GM12878 (cell line): ENCODE results near the gene C2orf80. TPM values are rescaled to one million over a fixed set of nuclear protein-coding genes. Genes with fewer than 3 reads are reported as not detected.

Experiments used
- ATAC-seq: fragments of 200-7000 bp; cut with Tn5 transposase; 3 replicates; pipeline ENCODE4 v1.9.1; 2020; ENCODE audit warnings: mild to moderate bottlenecking, moderate library complexity
- BruUV-seq: library from RNA; stranded (reverse); fragments of 400-500 nt; replicated peaks from 2 replicates; lab custom pipeline; 2021; lab: Mats Ljungman, UMichigan
- CTCF ChIA-PET: fragments of 300-600 bp; sonication (Branson Sonifier 250); formaldehyde crosslinking; extraction: SDS; loops from one replicate; lab custom pipeline; 2021; ENCODE audit warnings: inconsistent platforms; lab: Yijun Ruan, JAX
- POLR2A ChIA-PET: fragments of 350-600 bp; formaldehyde crosslinking; extraction: SDS; loops from one replicate; lab custom pipeline; 2021; ENCODE audit warnings: inconsistent platforms; lab: Charles Lee
- RAD21 ChIA-PET: fragments of 300-600 bp; sonication (Branson Sonifier 250); formaldehyde crosslinking; loops from one replicate; lab custom pipeline; 2023; ENCODE audit warnings: antibody characterized with exemption; ENCODE audit not compliant: unreplicated experiment; lab: Charles Lee
- SMC1A ChIA-PET: fragments of 300-600 bp; sonication (Branson Sonifier 250); formaldehyde crosslinking; loops from one replicate; lab custom pipeline; 2023; ENCODE audit not compliant: unreplicated experiment, uncharacterized antibody; lab: Charles Lee
- DNase-seq: peaks from one replicate; pipeline ENCODE4 v3.0.0-alpha.2; 2011; ENCODE audit warnings: low read depth, low spot score
- FAIRE-seq: peaks from 3 replicates; lab custom pipeline; 2011; peaks lifted over from hg19 to GRCh38; lab: Jason Lieb, UNC
- H2AFZ ChIP-seq: 2 replicates; pipeline ENCODE4 v1.6.0; 2011; ENCODE audit warnings: low read depth, low read length, control low read depth; ENCODE audit not compliant: control insufficient read depth
- H3K27ac ChIP-seq: 2 replicates; pipeline ENCODE4 v1.5.1; 2011; ENCODE audit warnings: control low read depth; ENCODE audit not compliant: control insufficient read depth, insufficient read depth
- H3K27me3 ChIP-seq, 2 experiments: replicated peaks in 1 of 2; 2 replicates each; pipeline versions ENCODE4 v1.6.0 to v1.6.1; 2011; ENCODE audit warnings: low read length in 1 of 2; ENCODE audit not compliant: control insufficient read depth in 2 of 2, insufficient read depth in 2 of 2
- H3K36me3 ChIP-seq, 2 experiments: 2 replicates each; pipeline ENCODE4 v1.5.1; 2011; ENCODE audit warnings: low read length in 1 of 2; ENCODE audit not compliant: control insufficient read depth in 2 of 2, insufficient read depth in 2 of 2
- H3K4me1 ChIP-seq: 2 replicates; pipeline ENCODE4 v1.6.1; 2011; ENCODE audit warnings: mild to moderate bottlenecking, low read length, moderate library complexity, mixed read lengths; ENCODE audit not compliant: control insufficient read depth, insufficient read depth
- H3K4me2 ChIP-seq: 2 replicates; pipeline ENCODE4 v1.6.0; 2011; ENCODE audit warnings: control low read depth; ENCODE audit not compliant: control insufficient read depth, insufficient read depth
- H3K4me3 ChIP-seq: fragments of 200-600 bp; sonication (generic); 2 replicates; pipeline ENCODE4 v1.5.1; 2016
- H3K79me2 ChIP-seq: 2 replicates; pipeline ENCODE4 v1.6.0; 2011; ENCODE audit warnings: low read length; ENCODE audit not compliant: control insufficient read depth, insufficient read depth
- H3K9ac ChIP-seq: 2 replicates; pipeline ENCODE4 v1.8.0; 2011; ENCODE audit warnings: low read length, control low read depth, mixed read lengths; ENCODE audit not compliant: control insufficient read depth, insufficient read depth
- H3K9me3 ChIP-seq: replicated peaks from 3 replicates; pipeline ENCODE4 v1.5.1; 2011; ENCODE audit warnings: mild to moderate bottlenecking, low read length; ENCODE audit not compliant: control insufficient read depth, insufficient read depth
- H4K20me1 ChIP-seq: 2 replicates; pipeline ENCODE4 v1.6.0; 2011; ENCODE audit not compliant: control insufficient read depth, insufficient read depth
- ATF7 ChIP-seq: fragments of 450-650 bp; IDR thresholded peaks from 2 replicates; pipeline ENCODE4 v1.6.1; 2016; ENCODE audit warnings: low read depth, mild to moderate bottlenecking
- BMI1 ChIP-seq: fragments of 450-650 bp; IDR thresholded peaks from 2 replicates; pipeline ENCODE4 v1.6.1; 2016; ENCODE audit warnings: mild to moderate bottlenecking, moderate library complexity, borderline replicate concordance
- CHD4 ChIP-seq: fragments of 200-600 bp; sonication (generic); IDR thresholded peaks from 2 replicates; pipeline ENCODE4 v1.6.1; 2016; ENCODE audit warnings: mild to moderate bottlenecking
- GABPA ChIP-seq: IDR thresholded peaks from 2 replicates; pipeline ENCODE4 v1.6.1; 2014; ENCODE audit warnings: antibody characterized with exemption, low read depth, mild to moderate bottlenecking, inconsistent platforms
- JUND ChIP-seq: IDR thresholded peaks from 2 replicates; pipeline ENCODE4 v1.6.1; 2012; ENCODE audit warnings: low read depth, mild to moderate bottlenecking, low read length, improper control_type of control experiment, moderate library complexity
- MEF2A ChIP-seq: IDR thresholded peaks from 2 replicates; pipeline ENCODE4 v1.6.1; 2011; ENCODE audit warnings: low read depth, mild to moderate bottlenecking, low read length, moderate library complexity; ENCODE audit not compliant: insufficient read depth
- NFYB ChIP-seq: IDR thresholded peaks from 2 replicates; pipeline ENCODE4 v1.6.1; 2011; ENCODE audit warnings: low read depth, mild to moderate bottlenecking, low read length, improper control_type of control experiment, moderate library complexity; ENCODE audit not compliant: insufficient read depth
- RB1 ChIP-seq: fragments of 450-650 bp; formaldehyde crosslinking; IDR thresholded peaks from 2 replicates; pipeline ENCODE4 v1.6.1; 2017; ENCODE audit warnings: mild to moderate bottlenecking, borderline replicate concordance
- SMARCA5 ChIP-seq: fragments of 450-650 bp; IDR thresholded peaks from 2 replicates; pipeline ENCODE4 v1.6.1; 2017; ENCODE audit warnings: mild to moderate bottlenecking
- SMC3 ChIP-seq: IDR thresholded peaks from 2 replicates; pipeline ENCODE4 v1.6.1; 2011; ENCODE audit warnings: low read length, improper control_type of control experiment, borderline replicate concordance
- SRF ChIP-seq, 2 experiments: IDR thresholded peaks; 2 replicates each; pipeline ENCODE4 v1.6.1; 2011; ENCODE audit warnings: low read depth in 2 of 2, low read length in 2 of 2, mild to moderate bottlenecking in 1 of 2, moderate library complexity in 1 of 2
- WGBS: methylation state at CpG from one replicate; pipeline ENCODE4 v1.1.6; 2016; ENCODE audit warnings: low lambda C conversion rate; ENCODE audit not compliant: insufficient replicate concordance, insufficient coverage; ENCODE audit errors: missing lambda C conversion rate; 5-methylcytosine and 5-hydroxymethylcytosine counted together
- in situ Hi-C: fragments of 300-500 bp; cut with MboI; formaldehyde crosslinking; loops from 9 replicates; pipeline ENCODE4 v1.14.3; 2018; ENCODE audit warnings: mixed read lengths
- intact Hi-C: fragments of 100-400 bp; cut with micrococcal nuclease; formaldehyde crosslinking; loops from one replicate; pipeline ENCODE4 v1.14.2; 2022; ENCODE audit not compliant: unreplicated experiment
- polyA plus RNA-seq, 11 experiments: library from polyadenylated mRNA; depleted of rRNA in 4 of 11; unstranded in 6 of 11; stranded (reverse) in 5 of 11; fragments of >200 nt; fragmentation: Nextera tagmentation in 4 of 11; fragmentation: Illumina TruSeq in 1 of 11; extraction: Ambion mirVana in 4 of 11; extraction: Trizol in 1 of 11; gene quantifications; 1 replicate in 1 of 11; 2 replicates in 10 of 11; pipeline versions ENCODE4 v1.2.1 to v1.2.3, GENCODE V29; 2011 to 2016; ENCODE audit warnings: inconsistent platforms in 2 of 11, missing spikeins in 2 of 11, low read depth in 1 of 11
- total RNA-seq, 4 experiments: library from RNA; depleted of rRNA in 3 of 4; stranded (reverse); fragments of >200 nt in 3 of 4; fragmentation: Illumina TruSeq in 1 of 4; extraction: Trizol in 1 of 4; gene quantifications; 2 replicates each; pipeline versions ENCODE4 v1.2.1 to v1.2.3, GENCODE V29; 2013 to 2021
- TF ChIP-seq, protein P1 (sequence below): IDR thresholded peaks from 2 replicates; pipeline ENCODE4 v1.6.1; 2011; ENCODE audit warnings: borderline replicate concordance, low read depth, mild to moderate bottlenecking, moderate library complexity, low read length; ENCODE audit not compliant: insufficient read depth, poor library complexity, severe bottlenecking
- TF ChIP-seq, protein P2 (sequence below): IDR thresholded peaks from 2 replicates; pipeline ENCODE4 v1.6.1; 2011; ENCODE audit warnings: borderline replicate concordance, low read depth, mild to moderate bottlenecking, moderate library complexity, mixed read lengths, low read length; ENCODE audit not compliant: insufficient read depth; ENCODE audit errors: extremely low read length
- TF ChIP-seq, protein P3 (sequence below): fragments of 450-650 bp; IDR thresholded peaks from 2 replicates; pipeline ENCODE4 v1.6.1; 2016; ENCODE audit warnings: mild to moderate bottlenecking
- TF ChIP-seq, protein P4 (sequence below): fragments of 450-650 bp; formaldehyde crosslinking; IDR thresholded peaks from 2 replicates; pipeline ENCODE4 v1.4.0; 2020; ENCODE audit warnings: mild to moderate bottlenecking, moderate library complexity

Gene C2orf80
- total and polyA plus RNA-seq, 10 of the 15 experiments (the other 5 are each of a cell fraction or from before 2014, with no cell fraction given): not detected

DNA sequence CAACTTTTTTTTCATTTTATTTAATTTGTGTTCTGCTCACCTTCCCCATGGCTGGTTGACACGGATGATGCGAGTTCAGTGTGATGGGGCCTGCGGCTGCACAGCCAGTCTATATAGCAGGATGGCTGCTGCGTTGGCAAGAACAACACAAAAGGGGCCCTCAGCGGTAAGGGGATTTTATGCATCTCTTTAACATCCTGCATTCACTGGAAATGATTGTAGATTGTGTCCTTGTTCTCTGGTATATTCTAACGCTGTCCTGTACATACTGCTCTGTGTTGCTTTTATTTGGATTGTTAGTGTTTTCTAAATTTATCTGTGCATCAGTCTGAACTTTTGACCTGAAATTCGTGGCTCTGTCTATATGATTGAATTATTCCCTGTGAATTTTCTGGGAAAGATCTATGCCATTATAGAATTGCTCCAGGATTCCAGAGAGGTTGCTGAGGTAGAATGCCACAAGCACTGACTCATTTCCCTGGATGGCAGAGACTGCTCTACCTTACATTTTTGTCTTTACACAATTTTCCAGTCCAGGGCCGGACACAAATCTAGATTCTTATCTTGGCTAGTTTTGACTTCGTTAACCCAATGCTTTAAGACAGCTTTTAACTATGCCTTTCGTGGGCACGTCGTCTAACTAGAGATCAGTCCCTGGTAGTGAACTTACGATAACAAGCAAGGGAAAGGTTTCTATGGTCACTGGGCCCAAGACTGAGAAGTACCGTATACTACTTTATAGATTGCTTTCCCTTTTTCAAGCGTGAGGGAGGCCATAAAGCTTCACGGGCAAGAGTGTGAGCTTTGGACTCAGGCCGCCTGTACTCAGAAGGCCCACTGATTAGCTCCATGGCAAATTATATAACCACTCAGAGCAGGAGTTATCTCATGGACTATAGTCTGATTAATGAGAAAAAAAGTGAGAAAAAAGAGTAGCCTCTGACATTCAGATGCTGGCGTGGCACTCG, 59.8 kb downstream of the C2orf80 start, which contains the start of gene CRYGC:
Gene CRYGC, minus strand, starts transcription at position 85 of the 968 bp plus-strand sequence. Its CDS starts 36 bp downstream, at position 49.
- Histone ChIP-seq H3K27ac (no peak within 1 kb of the TSS), H3K4me2 (no peak within 1 kb of the TSS), H3K27me3 (no peaks in the 10 kb centered on the region), H3K9ac (no peak within 1 kb of the TSS), H3K79me2 (no peaks in the 10 kb centered on the region), H3K4me3 (no peak within 1 kb of the TSS), H3K4me1 (peaks cover 2% of the 10 kb centered on the region; the same call in 1 of the 2 replicates), H3K36me3 (no peaks in the 10 kb centered on the region), H3K9me3 (no peaks in the 10 kb centered on the region; the same call in 2 of the 3 replicates), H2AFZ (no peak within 1 kb of the TSS), H4K20me1 (no peaks in the 10 kb centered on the region; the same call in 1 of the 2 replicates)
- RAD21 ChIA-PET: no interaction called here
- intact Hi-C loops (no loop called here), in situ Hi-C loops (no loop called here)
- no TSS peak for BruUV-seq
- POLR2A ChIA-PET: no interaction called here
- DNase-seq (no peak), ATAC-seq (no peak), FAIRE-seq (no peak)
- CTCF ChIA-PET: interaction anchor here (1.0 to 1.3 kb wide), 2 partner anchors 12 to 45 kb away, joined by 3 read pairs; no protein-coding TSS in a partner anchor
- SMC1A ChIA-PET: no interaction called here
- WGBS: 57% methylated on average over 19 of the region's 19 CpGs
- TF ChIP-seq, protein P1, sequence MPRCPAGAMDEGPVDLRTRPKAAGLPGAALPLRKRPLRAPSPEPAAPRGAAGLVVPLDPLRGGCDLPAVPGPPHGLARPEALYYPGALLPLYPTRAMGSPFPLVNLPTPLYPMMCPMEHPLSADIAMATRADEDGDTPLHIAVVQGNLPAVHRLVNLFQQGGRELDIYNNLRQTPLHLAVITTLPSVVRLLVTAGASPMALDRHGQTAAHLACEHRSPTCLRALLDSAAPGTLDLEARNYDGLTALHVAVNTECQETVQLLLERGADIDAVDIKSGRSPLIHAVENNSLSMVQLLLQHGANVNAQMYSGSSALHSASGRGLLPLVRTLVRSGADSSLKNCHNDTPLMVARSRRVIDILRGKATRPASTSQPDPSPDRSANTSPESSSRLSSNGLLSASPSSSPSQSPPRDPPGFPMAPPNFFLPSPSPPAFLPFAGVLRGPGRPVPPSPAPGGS: no peak
- TF ChIP-seq SMARCA5 (no peak), GABPA (no peak), SMC3 (no peak), BMI1 (no peak), JUND (no peak), CHD4 (no peak), ATF7 (no peak), NFYB (no peak), MEF2A (no peak), SRF (IDR thresholded peaks at IDR 0.05; ENCODE audit: low read depth in 2 of 2, low read length in 2 of 2) (no peak), RB1 (no peak)
- TF ChIP-seq, protein P2, sequence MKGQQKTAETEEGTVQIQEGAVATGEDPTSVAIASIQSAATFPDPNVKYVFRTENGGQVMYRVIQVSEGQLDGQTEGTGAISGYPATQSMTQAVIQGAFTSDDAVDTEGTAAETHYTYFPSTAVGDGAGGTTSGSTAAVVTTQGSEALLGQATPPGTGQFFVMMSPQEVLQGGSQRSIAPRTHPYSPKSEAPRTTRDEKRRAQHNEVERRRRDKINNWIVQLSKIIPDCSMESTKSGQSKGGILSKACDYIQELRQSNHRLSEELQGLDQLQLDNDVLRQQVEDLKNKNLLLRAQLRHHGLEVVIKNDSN: no peak
- TF ChIP-seq, protein P3, sequence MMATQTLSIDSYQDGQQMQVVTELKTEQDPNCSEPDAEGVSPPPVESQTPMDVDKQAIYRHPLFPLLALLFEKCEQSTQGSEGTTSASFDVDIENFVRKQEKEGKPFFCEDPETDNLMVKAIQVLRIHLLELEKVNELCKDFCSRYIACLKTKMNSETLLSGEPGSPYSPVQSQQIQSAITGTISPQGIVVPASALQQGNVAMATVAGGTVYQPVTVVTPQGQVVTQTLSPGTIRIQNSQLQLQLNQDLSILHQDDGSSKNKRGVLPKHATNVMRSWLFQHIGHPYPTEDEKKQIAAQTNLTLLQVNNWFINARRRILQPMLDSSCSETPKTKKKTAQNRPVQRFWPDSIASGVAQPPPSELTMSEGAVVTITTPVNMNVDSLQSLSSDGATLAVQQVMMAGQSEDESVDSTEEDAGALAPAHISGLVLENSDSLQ: no peak
- TF ChIP-seq, protein P4, sequence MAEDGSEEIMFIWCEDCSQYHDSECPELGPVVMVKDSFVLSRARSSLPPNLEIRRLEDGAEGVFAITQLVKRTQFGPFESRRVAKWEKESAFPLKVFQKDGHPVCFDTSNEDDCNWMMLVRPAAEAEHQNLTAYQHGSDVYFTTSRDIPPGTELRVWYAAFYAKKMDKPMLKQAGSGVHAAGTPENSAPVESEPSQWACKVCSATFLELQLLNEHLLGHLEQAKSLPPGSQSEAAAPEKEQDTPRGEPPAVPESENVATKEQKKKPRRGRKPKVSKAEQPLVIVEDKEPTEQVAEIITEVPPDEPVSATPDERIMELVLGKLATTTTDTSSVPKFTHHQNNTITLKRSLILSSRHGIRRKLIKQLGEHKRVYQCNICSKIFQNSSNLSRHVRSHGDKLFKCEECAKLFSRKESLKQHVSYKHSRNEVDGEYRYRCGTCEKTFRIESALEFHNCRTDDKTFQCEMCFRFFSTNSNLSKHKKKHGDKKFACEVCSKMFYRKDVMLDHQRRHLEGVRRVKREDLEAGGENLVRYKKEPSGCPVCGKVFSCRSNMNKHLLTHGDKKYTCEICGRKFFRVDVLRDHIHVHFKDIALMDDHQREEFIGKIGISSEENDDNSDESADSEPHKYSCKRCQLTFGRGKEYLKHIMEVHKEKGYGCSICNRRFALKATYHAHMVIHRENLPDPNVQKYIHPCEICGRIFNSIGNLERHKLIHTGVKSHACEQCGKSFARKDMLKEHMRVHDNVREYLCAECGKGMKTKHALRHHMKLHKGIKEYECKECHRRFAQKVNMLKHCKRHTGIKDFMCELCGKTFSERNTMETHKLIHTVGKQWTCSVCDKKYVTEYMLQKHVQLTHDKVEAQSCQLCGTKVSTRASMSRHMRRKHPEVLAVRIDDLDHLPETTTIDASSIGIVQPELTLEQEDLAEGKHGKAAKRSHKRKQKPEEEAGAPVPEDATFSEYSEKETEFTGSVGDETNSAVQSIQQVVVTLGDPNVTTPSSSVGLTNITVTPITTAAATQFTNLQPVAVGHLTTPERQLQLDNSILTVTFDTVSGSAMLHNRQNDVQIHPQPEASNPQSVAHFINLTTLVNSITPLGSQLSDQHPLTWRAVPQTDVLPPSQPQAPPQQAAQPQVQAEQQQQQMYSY (CRISPR knock-in tag): no peak
